ENCODE results near the gene SLC24A3. TPM values are rescaled to one million over a fixed set of nuclear protein-coding genes. Genes with fewer than 3 reads are reported as not detected.

SLC24A3 gene
- total and polyA plus RNA-seq, 2 experiments from 2014 or later: 0.81 to 2.5 TPM

GRCh38 chr20:19380211-19380610 is 167.8 kb downstream of the SLC24A3 start:
- H3K9me3 Mint-ChIP-seq: no peaks in the 10 kb centered on the region
- H3K4me2 ChIP-seq: no peak overlapping the region
- no peak overlapping the region for H2AFZ ChIP-seq
- no peak overlapping the region for H3K4me3 Mint-ChIP-seq
- no peaks in the 10 kb centered on the region for H3K4me1 ChIP-seq (ENCODE audit: insufficient read depth)
- no peaks in the 10 kb centered on the region for H3K36me3 Mint-ChIP-seq (ENCODE audit: low read depth)
- H3K36me3 ChIP-seq (ENCODE audit: insufficient read depth): no peaks in the 10 kb centered on the region
- no peak overlapping the region for H3K27ac Mint-ChIP-seq
- H3F3A ChIP-seq (replicated peaks; ENCODE audit: low read depth): no peaks in the 10 kb centered on the region
- no peak for TF ChIP-seq JUNB (IDR thresholded peaks at IDR 0.05; ENCODE audit: unreplicated experiment)
- TF ChIP-seq EZH2phosphoT487 (IDR thresholded peaks at IDR 0.05; ENCODE audit: unreplicated experiment): no peak
- no peak for TF ChIP-seq CTCF (conservative IDR thresholded peaks at IDR 0.05; ENCODE audit: low read depth in 2 of 2)
- no peak for TF ChIP-seq POLR2AphosphoS5 (IDR thresholded peaks at IDR 0.05; ENCODE audit: low read depth)
- TF ChIP-seq STAT1 (IDR thresholded peaks at IDR 0.05; ENCODE audit: unreplicated experiment): no peak
- TF ChIP-seq ETS1 (IDR thresholded peaks at IDR 0.05): no peak
- no peak for TF ChIP-seq ZNF462 (CRISPR knock-in tag; IDR thresholded peaks at IDR 0.05)
- no peak for TF ChIP-seq CREB1 (CRISPR knock-in tag; IDR thresholded peaks at IDR 0.05; ENCODE audit: low read depth)
- no peak for TF ChIP-seq ZNF114 (CRISPR knock-in tag; IDR thresholded peaks at IDR 0.05)
- TF ChIP-seq EZH2 (IDR thresholded peaks at IDR 0.05; ENCODE audit: low read depth, unreplicated experiment): no peak
- TF ChIP-seq REST (IDR thresholded peaks at IDR 0.05; ENCODE audit: unreplicated experiment): no peak
- TF ChIP-seq NANOG (IDR thresholded peaks at IDR 0.05; ENCODE audit: borderline replicate concordance): no peak
- no peak for TF ChIP-seq ZNF331 (CRISPR knock-in tag; IDR thresholded peaks at IDR 0.05; ENCODE audit: low read depth)
- ATAC-seq (no peak), DNase-seq (ENCODE audit: low spot score) (no peak)
- no peaks in the 10 kb centered on the region for H3K27me3 ChIP-seq (ENCODE audit: insufficient read depth)
- peaks cover 8% of the 10 kb centered on the region for H3K4me1 Mint-ChIP-seq
- H3K4me3 ChIP-seq: no peak overlapping the region
- H3K9me2 ChIP-seq (ENCODE audit: insufficient read depth): no peaks in the 10 kb centered on the region
- no peak overlapping the region for H3K27ac ChIP-seq (ENCODE audit: low read depth)
- H3K27me3 Mint-ChIP-seq (ENCODE audit: insufficient read depth, low read depth, poor library complexity): peaks cover 5% of the 10 kb centered on the region
- H4K20me1 ChIP-seq (replicated peaks; ENCODE audit: insufficient read depth): peaks cover 5% of the 10 kb centered on the region; the same call in 1 of the 2 replicates
- no peaks in the 10 kb centered on the region for H3K79me2 ChIP-seq (replicated peaks; ENCODE audit: insufficient read depth)
